RPMI7951 (cell line): ENCODE results near the gene SUCLA2. TPM values are rescaled to one million over a fixed set of nuclear protein-coding genes. Genes with fewer than 3 reads are reported as not detected.
"Not testable (repeated sequence)": the region's sequence is repeated elsewhere in the genome, so short reads cannot be mapped to it uniquely, and the experiment has no call there.

ENCODE experiments used
- DNase-seq: peaks from one replicate; pipeline ENCODE4 v3.0.0-alpha.2; 2012; ENCODE audit warnings: low read depth
- total RNA-seq: library from RNA; depleted of rRNA; stranded (reverse); fragments of >200 nt; shearing (Covaris generic); gene quantifications from 2 replicates; pipeline ENCODE4 v1.2.3, GENCODE V29; 2014

Gene SUCLA2
- total RNA-seq, 1 experiment from 2014 or later, result 59.1 TPM

DNA sequence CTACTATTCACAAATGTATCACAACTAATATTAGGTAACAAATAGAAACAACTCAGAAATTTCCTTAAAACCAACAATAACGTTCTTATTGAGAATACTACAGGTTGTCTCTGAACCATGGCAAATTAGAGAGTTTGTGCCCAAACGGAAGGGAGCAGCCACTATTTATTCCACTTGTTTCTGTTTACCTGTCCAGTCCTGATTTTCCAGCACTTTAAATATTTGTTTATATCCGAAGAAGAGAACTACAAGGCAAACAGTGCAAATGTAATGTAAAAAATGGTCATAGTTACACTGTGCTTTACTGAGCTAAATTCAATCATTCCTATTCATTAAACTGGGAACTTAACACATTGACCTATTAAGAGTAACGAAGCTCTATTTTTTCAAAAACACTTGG is 9.2 kb downstream of the SUCLA2 start:
- DNase-seq, result no peak

DNA sequence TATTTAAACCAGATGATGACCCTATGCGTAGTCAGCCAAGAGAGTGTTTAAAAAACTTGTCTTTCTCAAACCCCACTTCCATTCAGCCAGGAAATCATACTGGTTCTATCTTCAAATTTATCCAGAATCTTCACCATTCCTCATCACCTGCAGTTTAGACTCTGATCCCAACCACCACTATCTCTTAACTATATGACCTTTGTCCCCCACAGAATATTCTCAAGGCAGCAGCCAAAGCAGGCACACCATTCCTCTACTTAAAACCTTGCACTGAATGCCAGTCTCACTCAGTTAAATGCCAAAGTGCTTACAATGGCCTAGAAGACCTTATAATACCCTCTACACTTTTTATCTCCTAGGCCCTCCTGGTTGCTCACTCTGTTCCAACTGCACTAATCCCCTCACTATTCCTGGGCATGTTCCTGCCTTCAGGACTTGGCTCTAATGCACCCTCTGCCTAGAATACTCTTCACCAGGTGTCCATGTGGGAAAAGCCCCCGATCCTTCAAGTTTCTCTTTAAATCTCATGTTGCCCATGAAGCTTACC is 10.1 kb downstream of the SUCLA2 start:
- no peak for DNase-seq

DNA sequence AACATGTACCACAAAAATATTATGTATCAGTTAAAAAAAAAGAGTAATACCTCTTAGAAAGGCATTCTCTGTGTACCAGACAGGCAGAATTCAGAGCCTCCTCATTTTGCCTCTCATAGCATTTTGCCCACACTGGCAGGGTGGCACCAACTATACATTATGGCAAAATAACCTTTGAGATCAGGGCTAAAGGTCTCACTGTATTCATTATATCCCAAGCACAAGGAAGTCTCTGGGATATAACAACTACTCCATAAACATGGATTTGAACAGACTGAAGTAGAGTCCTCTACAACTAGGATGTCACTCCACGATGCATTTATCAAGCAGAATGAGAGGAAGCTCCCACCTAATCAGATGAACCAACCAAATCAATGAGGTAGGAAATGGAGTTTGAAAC is 10.6 kb downstream of the SUCLA2 start:
- no peak for DNase-seq

DNA sequence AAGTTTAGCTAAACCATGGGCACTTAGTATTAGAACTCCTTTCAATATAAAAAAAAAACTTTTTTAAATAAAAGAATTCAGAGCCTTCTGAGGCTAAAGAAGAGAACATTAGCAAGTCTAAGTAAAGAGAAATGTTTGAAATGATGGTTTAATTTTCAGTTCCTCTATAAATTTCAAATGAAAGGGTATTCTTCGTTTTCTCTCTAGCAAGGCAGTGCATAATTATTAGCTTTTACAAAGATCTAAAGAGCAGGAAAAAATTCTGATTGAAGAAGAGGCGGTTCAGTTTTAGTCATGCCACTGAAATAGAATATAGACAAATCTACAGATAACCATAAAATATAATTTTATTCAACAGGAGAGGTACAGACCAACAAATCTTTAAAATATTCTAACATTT is 18.0 kb downstream of the SUCLA2 start:
- no peak for DNase-seq

DNA sequence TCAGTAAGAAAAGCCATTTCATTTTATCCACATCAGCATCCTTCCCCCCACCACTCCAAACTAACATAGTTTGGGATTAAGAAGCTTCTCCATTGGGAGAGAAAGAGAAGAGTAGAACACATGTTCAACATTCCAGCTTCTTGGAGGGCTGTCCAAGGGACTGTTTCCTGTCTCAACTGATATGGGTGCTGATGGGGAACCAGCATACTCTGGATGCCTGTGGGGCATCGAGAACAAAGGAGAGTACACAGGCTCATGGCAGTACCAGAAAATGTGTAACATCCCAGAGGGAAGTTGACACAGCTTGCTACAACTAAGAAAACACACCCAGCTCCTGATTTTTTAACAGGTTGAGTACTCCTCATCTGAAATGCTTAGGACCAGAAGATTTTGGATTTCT is 24.7 kb downstream of the SUCLA2 start:
- DNase-seq, result peak; percentile 1

DNA sequence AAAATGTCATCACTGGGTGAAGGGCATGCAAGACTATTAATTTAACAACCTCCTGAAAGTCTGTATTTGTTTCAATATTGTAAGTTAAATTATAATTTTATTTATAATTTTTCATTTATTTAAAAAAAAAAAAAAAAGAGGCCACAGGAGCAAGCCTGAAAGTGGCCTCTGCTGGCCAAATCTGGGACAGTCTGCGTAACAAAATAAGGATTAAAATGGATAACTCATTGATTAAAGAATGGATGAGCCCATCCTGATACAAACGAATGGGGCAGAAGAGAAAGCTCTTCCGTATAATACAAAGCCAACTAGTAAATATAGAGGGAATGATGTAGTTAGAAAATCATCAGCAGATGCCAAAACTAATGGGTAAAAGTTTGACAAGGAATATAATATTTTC is 36.2 kb downstream of the SUCLA2 start:
- DNase-seq, result no peak

DNA sequence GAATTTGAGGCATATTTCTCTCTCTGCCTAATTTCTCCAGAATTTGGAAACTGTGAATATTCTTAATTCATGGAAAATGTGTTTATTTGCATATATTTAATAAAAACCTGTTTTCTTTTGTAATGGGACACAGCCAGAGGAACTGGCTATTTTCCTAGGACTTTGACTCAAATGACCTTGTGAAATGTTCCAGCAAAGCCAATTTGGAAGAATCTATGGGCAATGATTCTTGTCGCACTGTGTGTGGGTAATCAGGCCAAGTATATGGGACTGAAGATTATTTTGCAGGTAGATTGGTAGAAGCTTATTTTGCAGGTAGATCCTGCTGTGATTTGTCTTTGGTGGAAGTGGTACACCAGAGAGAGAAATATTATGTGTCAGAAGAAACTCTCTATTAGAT is 38.8 kb downstream of the SUCLA2 start:
- no peak for DNase-seq

DNA sequence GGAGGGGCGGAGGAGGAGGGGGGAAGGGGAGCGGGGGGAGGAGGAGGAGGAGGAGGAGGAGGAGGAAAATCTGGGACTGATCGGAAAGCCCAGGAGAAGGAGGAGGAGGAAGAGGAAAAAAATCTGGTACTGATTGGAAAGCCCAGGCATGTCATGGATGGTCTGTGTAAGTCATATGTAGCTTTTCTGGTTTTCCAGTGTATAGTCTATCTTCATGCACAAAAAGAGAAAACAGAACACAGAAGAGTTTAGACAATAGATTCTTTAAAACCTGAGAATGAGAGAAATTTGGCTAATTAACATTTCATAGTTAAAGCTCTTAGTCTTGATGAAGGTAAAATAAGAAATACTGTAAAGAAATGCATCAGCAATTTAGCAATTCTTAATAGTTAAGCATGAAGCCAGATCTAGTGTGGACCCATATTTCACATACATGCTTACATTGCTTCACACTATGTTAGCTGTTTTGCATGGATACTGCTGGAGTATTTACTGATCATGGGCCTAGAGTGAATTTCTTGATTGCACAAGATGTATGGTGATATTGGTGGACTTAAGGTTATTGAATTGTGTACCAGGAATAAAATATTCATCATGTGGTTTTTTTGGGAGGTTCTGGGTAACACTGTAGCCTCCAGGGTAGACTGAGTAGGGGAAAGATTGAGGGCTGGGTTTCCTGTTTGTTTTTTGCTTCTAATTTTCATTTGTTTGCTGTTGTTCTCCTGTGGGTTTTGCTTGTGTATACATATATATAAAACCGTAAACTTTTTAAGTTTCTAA is 41.4 kb downstream of the SUCLA2 start:
- peak; percentile 2 for DNase-seq

DNA sequence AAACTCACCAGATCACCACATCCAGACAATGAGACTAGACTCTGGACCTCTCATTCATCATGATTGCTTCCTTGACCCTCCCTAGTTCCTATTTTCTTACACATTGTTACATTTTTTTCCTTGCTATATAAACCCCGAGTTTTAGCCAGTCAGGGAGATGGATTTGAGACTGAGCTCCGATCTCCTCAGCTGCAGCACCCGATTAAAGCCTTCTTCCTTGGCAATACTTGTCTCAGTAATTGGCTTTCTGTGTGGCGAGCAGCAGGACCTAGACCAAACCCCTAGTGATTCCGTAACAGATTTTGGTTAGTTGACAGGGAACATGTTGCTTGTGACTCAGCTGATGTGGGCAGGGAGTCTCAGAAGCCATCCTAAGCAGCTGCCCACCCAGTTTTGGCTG is 44.0 kb downstream of the SUCLA2 start:
- DNase-seq, result no peak

DNA sequence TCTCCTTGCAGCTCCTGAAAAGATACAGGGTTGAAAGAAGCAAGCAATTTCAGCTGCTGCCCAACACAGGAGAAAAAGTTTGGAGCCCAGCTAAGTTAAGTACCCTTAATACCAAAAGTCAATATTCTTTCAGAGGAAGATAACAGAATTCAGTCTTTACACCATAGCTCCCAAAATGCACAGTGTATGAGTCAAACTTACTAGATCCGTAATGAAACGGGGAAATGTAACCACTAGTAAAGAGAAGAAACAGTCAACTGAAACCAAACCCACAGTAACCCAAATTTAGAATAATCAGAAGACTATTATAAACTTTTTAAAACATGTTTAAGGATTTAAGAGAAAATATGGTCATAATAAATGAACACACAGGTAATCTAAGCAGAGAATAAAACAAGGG is 45.2 kb downstream of the SUCLA2 start:
- DNase-seq, result no peak

DNA sequence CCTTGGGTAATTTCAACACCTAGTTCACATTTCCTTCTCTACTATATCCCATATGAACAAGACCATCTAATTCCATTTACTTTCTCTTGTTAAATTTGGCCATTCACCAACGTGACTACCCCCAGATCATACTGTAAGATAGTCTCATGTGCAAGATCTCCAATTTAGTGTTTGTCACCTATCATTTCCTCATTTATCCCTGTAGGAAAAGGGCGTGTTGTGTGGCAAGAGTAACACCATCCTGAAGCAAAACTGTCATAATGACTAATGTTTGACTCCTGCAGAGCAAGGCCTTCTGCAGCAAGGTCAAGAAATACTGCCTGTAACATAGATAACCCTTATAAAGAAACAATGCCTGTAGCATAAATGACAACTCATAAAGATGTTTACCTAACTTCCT is 51.3 kb downstream of the SUCLA2 start:
- DNase-seq, result no peak

DNA sequence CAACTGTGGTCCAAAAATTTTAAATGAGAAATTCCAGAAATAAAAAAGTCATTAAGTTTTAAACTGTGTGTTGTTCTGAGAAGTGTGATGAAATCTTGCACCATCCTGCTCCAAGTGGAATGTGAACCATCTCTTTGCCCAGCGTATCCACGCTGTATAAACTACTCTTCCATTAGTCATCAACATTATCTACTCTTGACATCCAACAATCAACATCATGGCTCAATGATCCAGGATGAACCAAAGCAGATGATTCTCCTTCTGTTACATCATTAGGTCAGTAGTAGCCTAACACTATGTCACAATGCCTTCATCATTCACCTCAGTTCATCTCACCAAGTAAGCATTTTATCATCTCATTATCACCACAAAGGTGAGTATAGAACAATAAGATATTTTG is 55.3 kb downstream of the SUCLA2 start:
- peak; percentile 27 for DNase-seq

DNA sequence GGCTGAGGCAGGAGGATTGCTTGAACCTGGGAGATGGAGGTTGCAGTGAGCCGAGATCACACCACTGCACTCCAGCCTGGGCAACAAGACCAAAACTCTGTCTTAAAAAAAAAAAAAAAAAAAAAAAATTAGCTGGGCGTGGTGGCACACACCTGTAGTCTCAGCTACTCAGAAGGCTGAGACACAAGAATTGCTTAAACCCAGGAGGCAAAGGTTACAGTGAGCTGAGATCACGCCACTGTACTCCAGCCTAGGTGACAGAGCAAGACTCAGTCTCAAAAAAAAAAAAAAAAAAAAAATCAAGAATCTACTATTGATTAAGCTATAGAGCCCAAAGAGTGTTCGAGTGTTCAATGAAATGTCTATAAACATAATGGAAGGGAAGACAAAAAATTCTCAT is 55.9 kb downstream of the SUCLA2 start:
- not testable (repeated sequence) for DNase-seq

DNA sequence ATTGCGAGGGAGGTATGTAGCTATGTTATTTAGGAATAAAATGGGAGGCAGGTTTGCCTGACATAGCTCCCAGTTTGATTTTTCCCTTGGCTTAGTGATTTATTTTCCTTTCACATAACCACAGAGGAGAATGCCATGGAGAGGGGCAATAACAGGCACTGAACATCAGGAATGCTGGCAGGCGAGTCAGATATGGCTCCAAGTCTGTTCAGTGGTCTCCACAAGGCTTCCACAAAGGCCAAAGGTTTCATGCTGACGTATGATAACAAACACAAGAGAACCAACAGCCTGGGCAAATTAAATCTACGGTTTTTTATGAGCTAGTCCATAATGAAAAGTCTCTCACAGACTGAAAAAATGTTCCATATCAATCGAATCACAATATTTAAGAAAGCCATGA is 66.7 kb downstream of the SUCLA2 start:
- no peak for DNase-seq

DNA sequence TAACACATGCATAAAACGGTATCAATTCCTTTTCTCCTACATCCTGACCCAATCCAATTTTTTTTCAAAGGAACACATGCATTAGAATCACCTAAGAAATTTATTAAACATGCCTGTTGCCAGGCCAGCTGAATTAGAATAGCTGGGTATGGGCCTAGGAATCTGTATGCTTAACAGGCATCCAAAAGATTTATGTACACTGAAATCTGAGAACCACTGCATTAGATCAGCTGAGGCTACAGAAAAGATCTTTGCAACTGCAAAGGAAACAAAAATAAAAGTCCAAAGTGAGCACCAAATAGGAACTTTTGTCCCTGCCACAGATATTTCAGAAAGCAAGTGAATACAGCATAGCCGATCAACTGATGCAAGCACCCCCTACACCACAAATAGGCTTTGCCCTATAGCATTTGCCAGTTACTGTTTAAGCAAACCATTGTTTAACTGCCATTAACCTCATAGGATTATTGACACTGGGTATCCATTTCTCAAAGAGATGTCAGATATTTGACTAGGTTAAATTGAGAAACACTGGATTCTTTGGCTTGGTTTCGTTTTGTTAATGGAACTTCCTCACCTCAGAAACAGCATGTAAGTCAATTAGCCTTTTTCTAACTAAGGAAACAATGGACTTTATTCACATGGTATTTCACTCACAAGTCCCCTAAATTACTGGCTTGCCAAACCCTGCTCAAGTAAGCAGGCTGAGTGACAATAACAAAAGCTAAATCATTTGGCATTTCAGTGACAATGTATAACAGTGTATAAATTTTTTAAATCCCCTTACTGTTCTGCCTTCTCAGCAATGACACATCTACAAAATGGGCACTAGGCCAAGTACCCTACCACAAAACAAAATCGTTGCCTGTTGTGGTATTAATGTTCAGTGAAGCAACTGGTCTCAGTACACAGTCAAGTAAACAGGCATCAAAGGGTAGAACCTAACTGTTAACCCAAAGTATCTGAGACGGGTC is 67.8 kb downstream of the SUCLA2 start:
- peak; percentile 43 for DNase-seq

DNA sequence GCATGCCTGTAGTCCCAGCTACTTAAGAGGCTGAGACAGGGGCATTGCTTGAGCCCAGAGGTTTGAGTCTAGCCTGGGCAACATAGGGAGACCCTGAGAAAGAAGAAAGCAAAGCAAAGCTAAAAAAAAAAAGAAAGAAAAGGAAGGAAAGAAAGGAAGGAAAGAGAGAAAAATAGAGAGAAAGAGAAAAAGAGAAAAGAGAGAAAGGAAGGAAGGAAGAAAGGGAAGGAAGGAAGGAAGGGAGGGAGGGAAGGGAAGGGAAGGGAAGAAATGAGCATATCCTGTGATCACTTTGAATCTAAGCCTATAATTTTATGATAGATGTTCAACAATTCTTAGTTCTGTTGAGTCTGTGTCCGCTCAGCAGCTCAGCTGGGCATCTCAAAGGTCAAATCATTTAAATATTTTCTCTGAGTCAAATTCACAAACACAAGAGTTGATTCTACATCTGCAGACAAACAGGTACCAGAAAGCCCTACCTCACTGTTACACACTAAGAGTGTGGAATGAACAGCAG is 70.4 kb downstream of the SUCLA2 start:
- no peak for DNase-seq

DNA sequence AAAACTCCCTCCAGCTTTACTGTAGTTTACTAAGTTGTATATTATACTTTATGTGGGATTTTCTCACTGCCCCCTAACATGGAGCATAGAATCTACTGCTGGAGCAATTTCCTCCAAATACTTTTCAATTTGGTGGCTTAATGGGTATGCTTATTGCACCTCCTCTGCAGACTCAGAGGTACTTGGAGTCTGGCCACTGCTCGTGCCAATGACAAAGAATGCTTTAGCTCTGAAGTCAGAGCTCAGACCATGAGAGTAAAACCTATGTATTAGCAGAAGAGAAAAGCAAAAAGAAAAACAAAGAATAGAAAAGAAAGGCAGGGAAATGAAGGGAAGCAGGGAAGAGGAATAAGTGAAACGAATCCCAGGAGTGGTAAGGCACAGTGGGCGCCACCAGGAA is 71.9 kb downstream of the SUCLA2 start:
- no peak for DNase-seq

DNA sequence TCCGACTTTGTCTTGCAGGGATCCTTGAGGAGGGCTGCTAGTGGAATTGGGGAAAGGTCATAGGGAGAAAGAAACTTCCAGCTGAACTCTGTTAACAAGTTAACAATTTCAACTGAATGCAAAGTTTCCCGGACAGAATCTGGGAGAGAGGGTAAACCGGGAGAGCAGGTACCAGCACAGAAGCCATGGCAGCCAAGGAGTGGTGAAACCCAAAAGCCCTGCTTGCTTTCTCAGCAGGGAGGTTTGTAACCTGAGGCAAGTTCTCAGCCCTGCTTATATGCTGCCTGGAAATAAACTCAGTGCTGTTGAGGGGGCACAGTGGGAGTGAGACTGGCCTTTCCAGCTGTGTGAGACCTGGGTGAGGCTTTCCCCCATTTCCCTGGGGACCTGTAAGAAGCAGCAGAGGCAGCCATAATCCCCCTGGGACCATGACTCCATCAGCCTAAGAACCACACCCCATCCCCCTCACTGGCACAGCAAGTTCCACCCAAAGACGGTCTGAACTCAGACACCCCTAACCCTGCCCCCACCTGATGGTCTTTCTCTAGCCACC is 84.0 kb downstream of the SUCLA2 start:
- no peak for DNase-seq

DNA sequence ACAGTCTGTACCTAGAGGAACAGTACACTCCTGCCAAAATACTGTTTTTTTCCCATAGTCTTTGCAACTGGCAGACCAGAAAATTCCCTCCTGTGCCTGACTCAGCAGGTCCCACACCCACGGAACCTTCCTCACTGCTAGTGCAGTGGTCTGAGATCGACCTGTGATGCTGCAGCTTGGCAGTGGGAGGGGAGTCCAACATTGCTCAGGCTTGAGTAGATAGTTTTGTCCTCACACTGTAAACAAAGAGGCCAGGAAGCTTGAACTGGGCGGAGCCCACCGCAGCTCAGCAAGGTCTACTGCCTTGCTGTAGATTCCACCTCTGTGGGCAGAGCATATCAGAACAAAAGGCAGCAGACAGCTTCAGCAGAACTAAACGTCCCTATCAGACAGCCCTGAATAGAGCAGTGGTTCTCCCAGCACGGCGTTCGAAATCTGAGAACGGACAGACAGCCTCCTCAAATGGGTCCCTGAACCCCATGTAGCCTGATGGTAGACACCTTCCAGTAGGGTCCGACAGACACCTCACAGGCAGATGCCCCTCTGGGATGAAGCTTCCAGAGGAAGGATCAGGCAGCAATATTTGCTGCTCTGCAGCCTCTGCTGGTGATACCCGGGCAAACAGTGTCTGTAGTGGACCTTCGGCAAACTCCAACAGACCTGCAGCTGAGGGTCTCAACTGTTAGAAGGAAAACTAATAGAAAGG is 92.7 kb downstream of the SUCLA2 start:
- no peak for DNase-seq

DNA sequence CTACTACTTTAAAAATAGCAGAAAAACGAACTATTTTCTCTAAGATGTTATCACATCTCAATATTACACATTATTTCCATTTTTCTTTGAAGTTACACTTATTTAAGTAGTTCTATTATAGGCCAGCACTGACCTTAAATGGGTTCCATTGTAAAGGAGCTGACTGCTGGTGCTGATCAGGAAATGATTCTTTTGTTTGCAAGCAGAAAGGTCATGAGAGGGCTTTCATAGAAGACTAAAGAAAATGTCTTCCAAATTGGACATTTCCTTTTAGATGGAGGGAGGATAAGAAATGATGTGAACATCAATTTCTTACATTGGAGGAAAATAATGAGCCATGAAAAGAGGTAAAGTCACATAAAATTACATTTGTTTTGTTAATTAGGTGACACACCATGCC is 96.2 kb downstream of the SUCLA2 start:
- DNase-seq, result no peak

DNA sequence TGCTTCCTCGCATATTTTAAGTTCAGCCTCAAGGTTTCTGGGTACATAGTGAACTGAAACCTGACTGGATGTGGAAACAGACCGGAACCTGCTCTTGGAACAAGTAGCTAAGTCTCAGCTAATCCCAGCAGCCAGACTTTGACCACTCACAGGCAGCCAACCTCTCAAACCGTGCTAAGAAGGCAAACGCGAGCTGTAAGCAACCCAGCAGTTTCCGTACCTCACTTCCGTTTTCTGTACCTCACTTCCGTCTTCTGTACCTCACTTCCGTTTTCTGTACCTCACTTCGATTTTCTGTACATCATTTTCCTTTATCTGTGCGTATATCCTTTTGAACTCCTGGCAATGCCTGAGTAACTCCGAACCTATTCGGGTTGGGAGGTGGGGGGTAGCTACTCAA is 96.8 kb downstream of the SUCLA2 start:
- no peak for DNase-seq

DNA sequence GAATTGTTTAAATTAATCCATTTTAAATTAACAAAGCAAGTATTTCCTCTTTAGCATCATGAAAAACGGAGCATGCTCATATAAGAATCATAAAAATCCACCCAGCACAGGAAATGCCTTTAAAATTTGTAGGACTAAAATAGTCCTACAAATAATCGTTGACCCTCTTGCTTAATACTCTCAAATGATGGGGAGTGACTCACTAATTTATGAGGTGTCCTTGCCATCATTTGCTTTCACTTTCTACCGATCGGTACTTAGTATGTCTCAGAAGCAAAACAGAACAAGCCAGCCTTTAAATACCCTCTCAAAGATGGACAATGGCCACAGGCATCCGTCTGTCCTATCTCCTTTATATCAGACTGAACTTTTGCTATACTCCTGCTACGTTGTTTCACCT is 97.2 kb downstream of the SUCLA2 start:
- DNase-seq, result peak; percentile 42
